ENCODE data around the gene SYNC. TPM values are rescaled to one million over a fixed set of nuclear protein-coding genes. Genes with fewer than 3 reads are reported as not detected.

SYNC gene
- total and polyA plus RNA-seq, 10 of the 15 experiments (the other 5 are each of a cell fraction or from before 2014, with no cell fraction given): 0.04 to 0.12 (median 0.05) TPM; not detected in 7

DNA sequence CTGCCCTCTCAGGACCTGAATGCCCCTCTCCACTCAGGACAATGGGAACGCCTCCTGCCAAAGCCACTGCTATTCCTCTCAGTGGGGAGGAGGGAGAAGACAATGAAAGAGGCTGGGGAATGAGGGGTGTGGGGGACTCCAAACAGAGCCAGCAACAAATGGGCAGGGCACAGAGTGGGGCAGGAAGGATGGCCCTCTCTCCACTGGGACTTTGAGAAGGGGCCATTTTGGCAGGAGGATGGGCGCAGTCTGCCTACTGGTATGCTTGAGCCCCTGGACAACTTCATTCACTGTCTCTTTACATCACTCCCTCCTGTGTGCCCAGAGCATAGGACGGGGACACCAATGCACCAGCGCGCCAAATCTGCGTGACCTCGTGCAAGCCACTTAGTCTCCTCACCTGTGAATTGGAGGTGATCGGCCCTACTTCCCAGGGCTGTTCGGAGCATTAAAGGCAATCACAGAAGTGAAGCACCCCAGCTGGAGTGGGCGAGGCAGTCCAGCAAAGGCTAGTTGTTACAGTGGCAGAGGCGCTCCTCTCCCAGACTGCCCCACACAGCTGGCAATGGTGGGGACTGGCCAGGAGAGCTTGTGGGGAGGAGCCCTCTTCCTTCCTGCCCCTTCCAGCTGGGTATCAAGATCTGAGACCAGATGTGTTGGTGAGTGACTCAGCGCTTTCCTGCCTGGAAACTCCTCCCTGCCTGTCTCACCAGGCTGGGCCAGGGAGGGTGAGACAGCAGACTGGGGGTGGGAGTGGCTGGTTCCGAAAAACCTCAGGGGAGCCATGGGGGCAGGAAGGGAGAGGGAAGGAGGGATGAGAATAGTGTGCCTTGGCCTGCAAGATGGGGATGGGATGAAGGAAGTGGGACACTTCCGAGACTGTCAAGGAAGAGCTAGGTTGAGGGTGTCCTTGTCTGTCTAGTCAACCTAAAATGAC is 22.4 kb upstream of the SYNC start:
- peaks cover 8% of the 10 kb centered on the region for H3K4me1 ChIP-seq (ENCODE audit: control insufficient read depth, insufficient read depth, low read length)
- TF ChIP-seq SPI1 (IDR thresholded peaks at IDR 0.05; ENCODE audit: borderline replicate concordance, insufficient read depth, low read depth, low read length) (no peak), RUNX3 (IDR thresholded peaks at IDR 0.05; ENCODE audit: low read length) (no peak), HDAC2 (IDR thresholded peaks at IDR 0.05) (no peak), FOXM1 (IDR thresholded peaks at IDR 0.05; ENCODE audit: low read depth, low read length) (no peak), YY1 (IDR thresholded peaks at IDR 0.05; ENCODE audit: low read depth, low read length) (no peak), HCFC1 (IDR thresholded peaks at IDR 0.05; ENCODE audit: low read length) (no peak), RBBP5 (conservative IDR thresholded peaks at IDR 0.05) (no peak), MXI1 (IDR thresholded peaks at IDR 0.05; ENCODE audit: low read depth, low read length) (no peak), TBL1XR1 (IDR thresholded peaks at IDR 0.05; ENCODE audit: low read depth, low read length) (no peak), CBX3 (IDR thresholded peaks at IDR 0.05; ENCODE audit: borderline replicate concordance, low read depth) (no peak), LARP7 (IDR thresholded peaks at IDR 0.05) (no peak), IKZF1 (conservative IDR thresholded peaks at IDR 0.05) (no peak)
- TF ChIP-seq, protein P1, sequence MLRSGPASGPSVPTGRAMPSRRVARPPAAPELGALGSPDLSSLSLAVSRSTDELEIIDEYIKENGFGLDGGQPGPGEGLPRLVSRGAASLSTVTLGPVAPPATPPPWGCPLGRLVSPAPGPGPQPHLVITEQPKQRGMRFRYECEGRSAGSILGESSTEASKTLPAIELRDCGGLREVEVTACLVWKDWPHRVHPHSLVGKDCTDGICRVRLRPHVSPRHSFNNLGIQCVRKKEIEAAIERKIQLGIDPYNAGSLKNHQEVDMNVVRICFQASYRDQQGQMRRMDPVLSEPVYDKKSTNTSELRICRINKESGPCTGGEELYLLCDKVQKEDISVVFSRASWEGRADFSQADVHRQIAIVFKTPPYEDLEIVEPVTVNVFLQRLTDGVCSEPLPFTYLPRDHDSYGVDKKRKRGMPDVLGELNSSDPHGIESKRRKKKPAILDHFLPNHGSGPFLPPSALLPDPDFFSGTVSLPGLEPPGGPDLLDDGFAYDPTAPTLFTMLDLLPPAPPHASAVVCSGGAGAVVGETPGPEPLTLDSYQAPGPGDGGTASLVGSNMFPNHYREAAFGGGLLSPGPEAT (IDR thresholded peaks at IDR 0.05; ENCODE audit: low read depth): no peak
- TF ChIP-seq, protein P2, sequence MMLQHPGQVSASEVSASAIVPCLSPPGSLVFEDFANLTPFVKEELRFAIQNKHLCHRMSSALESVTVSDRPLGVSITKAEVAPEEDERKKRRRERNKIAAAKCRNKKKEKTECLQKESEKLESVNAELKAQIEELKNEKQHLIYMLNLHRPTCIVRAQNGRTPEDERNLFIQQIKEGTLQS (IDR thresholded peaks at IDR 0.05; ENCODE audit: borderline replicate concordance, extremely low read depth, low read depth, low read length): no peak
- TF ChIP-seq, protein P3, sequence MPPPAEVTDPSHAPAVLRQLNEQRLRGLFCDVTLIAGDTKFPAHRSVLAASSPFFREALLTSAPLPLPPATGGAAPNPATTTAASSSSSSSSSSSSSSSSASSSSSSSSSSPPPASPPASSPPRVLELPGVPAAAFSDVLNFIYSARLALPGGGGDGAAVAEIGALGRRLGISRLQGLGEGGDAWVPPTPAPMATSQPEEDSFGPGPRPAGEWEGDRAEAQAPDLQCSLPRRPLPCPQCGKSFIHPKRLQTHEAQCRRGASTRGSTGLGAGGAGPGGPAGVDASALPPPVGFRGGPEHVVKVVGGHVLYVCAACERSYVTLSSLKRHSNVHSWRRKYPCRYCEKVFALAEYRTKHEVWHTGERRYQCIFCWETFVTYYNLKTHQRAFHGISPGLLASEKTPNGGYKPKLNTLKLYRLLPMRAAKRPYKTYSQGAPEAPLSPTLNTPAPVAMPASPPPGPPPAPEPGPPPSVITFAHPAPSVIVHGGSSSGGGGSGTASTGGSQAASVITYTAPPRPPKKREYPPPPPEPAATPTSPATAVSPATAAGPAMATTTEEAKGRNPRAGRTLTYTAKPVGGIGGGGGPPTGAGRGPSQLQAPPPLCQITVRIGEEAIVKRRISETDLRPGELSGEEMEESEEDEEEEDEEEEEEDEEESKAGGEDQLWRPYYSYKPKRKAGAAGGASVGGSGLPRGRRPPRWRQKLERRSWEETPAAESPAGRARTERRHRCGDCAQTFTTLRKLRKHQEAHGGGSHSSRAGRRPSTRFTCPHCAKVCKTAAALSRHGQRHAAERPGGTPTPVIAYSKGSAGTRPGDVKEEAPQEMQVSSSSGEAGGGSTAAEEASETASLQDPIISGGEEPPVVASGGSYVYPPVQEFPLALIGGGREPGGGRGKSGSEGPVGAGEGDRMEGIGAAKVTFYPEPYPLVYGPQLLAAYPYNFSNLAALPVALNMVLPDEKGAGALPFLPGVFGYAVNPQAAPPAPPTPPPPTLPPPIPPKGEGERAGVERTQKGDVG (CRISPR knock-in tag; IDR thresholded peaks at IDR 0.05): no peak
- intact Hi-C loops (cut with micrococcal nuclease; ENCODE audit: unreplicated experiment): no loop called here
- peak overlapping the region; percentile 58 for H2AFZ ChIP-seq (ENCODE audit: control insufficient read depth, low read depth, low read length)
- H3K4me3 ChIP-seq: no peak overlapping the region
- SMC1A ChIA-PET (ENCODE audit: uncharacterized antibody, unreplicated experiment): no interaction called here
- no peak overlapping the region for H3K9ac ChIP-seq (ENCODE audit: control insufficient read depth, insufficient read depth, low read length)
- POLR2A ChIA-PET: interaction anchor here (0.6 to 0.9 kb wide), 2 partner anchors 21 to 65 kb away, joined by 3 read pairs; no protein-coding TSS in a partner anchor
- H3K27ac ChIP-seq (ENCODE audit: control insufficient read depth, insufficient read depth): no peak overlapping the region
- DNase-seq (ENCODE audit: low read depth, low spot score): no peak
- in situ Hi-C loops (cut with MboI): no loop called here
- WGBS (ENCODE audit: insufficient coverage, insufficient replicate concordance, low lambda C conversion rate, missing lambda C conversion rate): 56% methylated on average over 14 of the region's 14 CpGs
- no TSS peak for BruUV-seq (replicated peaks)
- CTCF ChIA-PET: interaction anchor here (0.7 to 1.8 kb wide), 4 partner anchors 13 to 710 kb away, joined by 3 to 4 read pairs (median 4); no protein-coding TSS in a partner anchor
- peaks cover 0 to 1% of the 10 kb centered on the region in 2 experiments; a peak in 1 of 4 replicates for H3K27me3 ChIP-seq (replicated peaks in 1 of 2; ENCODE audit: control insufficient read depth in 2 of 2, insufficient read depth in 2 of 2, low read length in 1 of 2)
- H3K36me3 ChIP-seq (ENCODE audit: control insufficient read depth in 2 of 2, insufficient read depth in 2 of 2, low read length in 1 of 2): no peaks in the 10 kb centered on the region
- RAD21 ChIA-PET (ENCODE audit: unreplicated experiment): no interaction called here
- no peaks in the 10 kb centered on the region for H4K20me1 ChIP-seq (ENCODE audit: control insufficient read depth, insufficient read depth)
- no peak for FAIRE-seq
- ATAC-seq: peak; percentile 44
- H3K79me2 ChIP-seq (ENCODE audit: control insufficient read depth, insufficient read depth, low read length): no peaks in the 10 kb centered on the region
- no peaks in the 10 kb centered on the region for H3K9me3 ChIP-seq (replicated peaks; ENCODE audit: control insufficient read depth, insufficient read depth, low read length)
- H3K4me2 ChIP-seq (ENCODE audit: control insufficient read depth, insufficient read depth): no peak overlapping the region

Measured in GM12878 (cell line).